Activated CD4-positive, alpha-beta T cell treated with anti-CD3 and anti-CD28 coated beads, Interleukin-2, amount 50 U/mL, for 4 hours (primary cell): ENCODE results near the gene SLC38A4.
"Not testable (repeated sequence)": the region's sequence is repeated elsewhere in the genome, so short reads cannot be mapped to it uniquely, and the experiment has no call there.

Source experiments
- DNase-seq, 2 experiments: peaks; one replicate each; pipeline ENCODE4 v3.0.0-alpha.2; 2020

The SLC38A4 gene

GRCh38 chr12:46825591-46826414 lies at the start of gene SLC38A4:
TSS of gene SLC38A4 (minus strand) at chr12:46825997. CDS start at chr12:46793071, 32,926 bp downstream.
- DNase-seq = no peak

- no peak for DNase-seq
Measured at GRCh38 chr12:46875095-46875494, 49.3 kb upstream of the SLC38A4 start.

GRCh38 chr12:46874642-46875041 lies 48.8 kb upstream of the SLC38A4 start:
- DNase-seq = no peak

- DNase-seq = no peak
Measured at GRCh38 chr12:46872135-46872534, 46.3 kb upstream of the SLC38A4 start.

GRCh38 chr12:46865311-46865710 lies 39.5 kb upstream of the SLC38A4 start:
- no peak for DNase-seq

- DNase-seq = no peak
Measured at GRCh38 chr12:46858368-46858767, 32.6 kb upstream of the SLC38A4 start.

- no peak for DNase-seq
Measured at GRCh38 chr12:46857486-46857885, 31.7 kb upstream of the SLC38A4 start.

- DNase-seq = no peak
Measured at GRCh38 chr12:46855760-46856159, 30.0 kb upstream of the SLC38A4 start.

- not testable (repeated sequence) for DNase-seq
Measured at GRCh38 chr12:46854188-46854587, 28.4 kb upstream of the SLC38A4 start.

GRCh38 chr12:46848792-46849191 lies 23.0 kb upstream of the SLC38A4 start:
- not testable (repeated sequence) for DNase-seq

- no peak for DNase-seq
Measured at GRCh38 chr12:46847001-46847400, 21.2 kb upstream of the SLC38A4 start.

GRCh38 chr12:46843811-46844210 lies 18.0 kb upstream of the SLC38A4 start:
- no peak for DNase-seq

- no peak for DNase-seq
Measured at GRCh38 chr12:46841891-46842290, 16.1 kb upstream of the SLC38A4 start.

- DNase-seq = no peak
Measured at GRCh38 chr12:46839964-46840363, 14.2 kb upstream of the SLC38A4 start.

- DNase-seq = no peak
Measured at GRCh38 chr12:46839232-46839631, 13.4 kb upstream of the SLC38A4 start.

GRCh38 chr12:46835785-46836184 lies 10.0 kb upstream of the SLC38A4 start:
- no peak for DNase-seq

- DNase-seq = no peak
Measured at GRCh38 chr12:46832130-46832704, 6.4 kb upstream of the SLC38A4 start.

GRCh38 chr12:46831335-46832129 lies 5.7 kb upstream of the SLC38A4 start:
- DNase-seq = no peak

- no peak for DNase-seq
Measured at GRCh38 chr12:46830731-46831334, 5.0 kb upstream of the SLC38A4 start.

- DNase-seq = no peak
Measured at GRCh38 chr12:46824709-46825108, 1.1 kb downstream of the SLC38A4 start.

- no peak for DNase-seq
Measured at GRCh38 chr12:46818642-46819041, 7.2 kb downstream of the SLC38A4 start.

GRCh38 chr12:46815809-46816208 lies 10.0 kb downstream of the SLC38A4 start:
- DNase-seq = no peak

- DNase-seq = no peak
Measured at GRCh38 chr12:46814143-46814542, 11.7 kb downstream of the SLC38A4 start.
